IMR-90 (cell line): ENCODE data around the gene TTC24. TPM values are rescaled to one million over a fixed set of nuclear protein-coding genes. Genes with fewer than 3 reads are reported as not detected.
A peak's percentile ranks its signal among the peaks of the same experiment; 100 is the strongest.

ENCODE experiments used
- ATAC-seq: fragments of 200-7000 bp; cut with Tn5 transposase; 2 replicates; pipeline ENCODE4 v1.9.1; 2020; ENCODE audit warnings: low read depth, mild to moderate bottlenecking, moderate library complexity
- BruUV-seq: library from RNA; stranded (reverse); fragments of 400-500 nt; replicated peaks from 2 replicates; lab custom pipeline; 2021; lab: Mats Ljungman, UMichigan
- CTCF ChIA-PET: fragments of 300-600 bp; formaldehyde crosslinking; extraction: SDS; loops from one replicate; lab custom pipeline; 2021; ENCODE audit warnings: antibody characterized with exemption; lab: Yijun Ruan, JAX
- POLR2A ChIA-PET: fragments of 300-600 bp; sonication (Branson Sonifier 250); formaldehyde crosslinking; loops from one replicate; lab custom pipeline; 2022; ENCODE audit warnings: antibody characterized with exemption; ENCODE audit not compliant: unreplicated experiment; lab: Charles Lee
- DNase-seq: peaks from one replicate; pipeline ENCODE4 v3.0.0; 2013
- H2AFZ ChIP-seq: replicated peaks from 2 replicates; pipeline ENCODE3; 2013; ENCODE audit warnings: low read length, mild to moderate bottlenecking; ENCODE audit not compliant: poor library complexity
- H2AK5ac ChIP-seq: 2 replicates; pipeline ENCODE4 v1.6.1; 2013; ENCODE audit warnings: low read depth, low read length, inconsistent platforms
- H2AK9ac ChIP-seq: replicated peaks from 2 replicates; pipeline ENCODE3; 2013; ENCODE audit warnings: mild to moderate bottlenecking, low read depth, low read length, moderate library complexity; ENCODE audit not compliant: poor library complexity
- H2BK120ac ChIP-seq: 2 replicates; pipeline ENCODE4 v1.6.1; 2013; ENCODE audit warnings: low read depth, low read length, inconsistent platforms
- H2BK15ac ChIP-seq: 3 replicates; pipeline ENCODE4 v1.6.1; 2013; ENCODE audit warnings: low read depth, low read length, inconsistent platforms
- H2BK20ac ChIP-seq: 2 replicates; pipeline ENCODE4 v1.6.1; 2013; ENCODE audit warnings: low read depth, mild to moderate bottlenecking, inconsistent platforms, low read length, moderate library complexity
- H2BK5ac ChIP-seq: 2 replicates; pipeline ENCODE4 v1.6.1; 2013; ENCODE audit warnings: mild to moderate bottlenecking, low read depth, low read length, inconsistent platforms; ENCODE audit not compliant: poor library complexity, severe bottlenecking
- H3K14ac ChIP-seq: replicated peaks from 2 replicates; pipeline ENCODE4 v1.6.1; 2013; ENCODE audit warnings: low read depth, low read length, inconsistent platforms
- H3K18ac ChIP-seq: 2 replicates; pipeline ENCODE4 v1.6.1; 2013; ENCODE audit warnings: low read depth, low read length, control low read depth
- H3K23ac ChIP-seq: 2 replicates; pipeline ENCODE4 v1.6.1; 2013; ENCODE audit warnings: low read depth, low read length, inconsistent platforms
- H3K27ac ChIP-seq: 2 replicates; pipeline ENCODE4 v1.5.1; 2013; ENCODE audit warnings: mild to moderate bottlenecking, control low read depth, low read length; ENCODE audit not compliant: insufficient read depth
- H3K27me3 ChIP-seq: 2 replicates; pipeline ENCODE4 v1.6.1; 2013; ENCODE audit warnings: low read length; ENCODE audit not compliant: control insufficient read depth, insufficient read depth
- H3K36me3 ChIP-seq: 2 replicates; pipeline ENCODE4 v1.6.1; 2013; ENCODE audit warnings: low read length, mixed read lengths; ENCODE audit not compliant: control insufficient read depth, insufficient read depth
- H3K4ac ChIP-seq: 2 replicates; pipeline ENCODE4 v1.6.1; 2013; ENCODE audit warnings: low read depth, low read length, inconsistent platforms
- H3K4me1 ChIP-seq: 2 replicates; pipeline ENCODE4 v1.6.1; 2013; ENCODE audit warnings: low read length, mixed read lengths; ENCODE audit not compliant: control insufficient read depth, insufficient read depth
- H3K4me2 ChIP-seq: 2 replicates; pipeline ENCODE4 v1.6.1; 2013; ENCODE audit warnings: low read depth, mild to moderate bottlenecking, control low read depth, low read length, moderate library complexity
- H3K4me3 ChIP-seq: 2 replicates; pipeline ENCODE4 v1.5.1; 2013; ENCODE audit warnings: low read depth, mild to moderate bottlenecking, control low read depth, low read length, moderate library complexity; ENCODE audit not compliant: insufficient read depth
- H3K56ac ChIP-seq: 2 replicates; pipeline ENCODE4 v1.6.1; 2013; ENCODE audit warnings: low read length, inconsistent platforms; ENCODE audit not compliant: insufficient read depth; ENCODE audit errors: extremely low read depth
- H3K79me1 ChIP-seq, 2 experiments: 2 replicates each; pipeline ENCODE4 v1.6.1; 2013; ENCODE audit warnings: low read length in 2 of 2, inconsistent platforms in 1 of 2, low read depth in 1 of 2
- H3K9ac ChIP-seq: 2 replicates; pipeline ENCODE4 v1.6.1; 2013; ENCODE audit warnings: low read depth, low read length, control low read depth
- H3K9me1 ChIP-seq: 2 replicates; pipeline ENCODE4 v1.6.1; 2013; ENCODE audit warnings: low read length, inconsistent platforms; ENCODE audit not compliant: insufficient read depth
- H3K9me3 ChIP-seq: 2 replicates; pipeline ENCODE4 v1.6.1; 2013; ENCODE audit warnings: low read length; ENCODE audit not compliant: control insufficient read depth, insufficient read depth
- H4K20me1 ChIP-seq: 2 replicates; pipeline ENCODE4 v1.6.1; 2013; ENCODE audit warnings: low read length, inconsistent platforms; ENCODE audit not compliant: insufficient read depth
- H4K5ac ChIP-seq: 2 replicates; pipeline ENCODE4 v1.6.1; 2013; ENCODE audit warnings: mild to moderate bottlenecking, low read depth, low read length, control low read depth
- H4K8ac ChIP-seq, 2 experiments: 2 replicates each; pipeline ENCODE4 v1.6.1; 2013; ENCODE audit warnings: low read depth in 2 of 2, low read length in 2 of 2, control low read depth in 1 of 2, inconsistent platforms in 1 of 2
- H4K91ac ChIP-seq: 2 replicates; pipeline ENCODE4 v1.6.1; 2013; ENCODE audit warnings: low read depth, low read length, inconsistent platforms; ENCODE audit not compliant: insufficient read depth
- CEBPB ChIP-seq: IDR thresholded peaks from 2 replicates; pipeline ENCODE4 v1.6.1; 2012; ENCODE audit warnings: low read depth, low read length, improper control_type of control experiment
- CHD1 ChIP-seq: IDR thresholded peaks from 2 replicates; pipeline ENCODE4 v1.6.1; 2012; ENCODE audit warnings: low read depth, low read length, improper control_type of control experiment
- FOS ChIP-seq: fragments of 150-350 bp; IDR thresholded peaks from 2 replicates; pipeline ENCODE4 v1.6.1; 2016; ENCODE audit warnings: low read depth, low read length
- MAFK ChIP-seq: IDR thresholded peaks from 2 replicates; pipeline ENCODE4 v1.6.1; 2012; ENCODE audit warnings: low read depth, low read length, improper control_type of control experiment
- MAZ ChIP-seq: IDR thresholded peaks from 2 replicates; pipeline ENCODE4 v1.6.1; 2012; ENCODE audit warnings: low read depth, mild to moderate bottlenecking, low read length, improper control_type of control experiment, moderate library complexity, borderline replicate concordance
- MXI1 ChIP-seq: IDR thresholded peaks from 2 replicates; pipeline ENCODE4 v1.6.1; 2012; ENCODE audit warnings: low read depth, mild to moderate bottlenecking, low read length, moderate library complexity, borderline replicate concordance
- NFE2L2 ChIP-seq: fragments of 150-350 bp; IDR thresholded peaks from 2 replicates; pipeline ENCODE4 v1.6.1; 2016; ENCODE audit warnings: low read depth, mild to moderate bottlenecking, low read length
- POLR2A ChIP-seq: IDR thresholded peaks from 2 replicates; pipeline ENCODE4 v1.6.1; 2012; ENCODE audit warnings: mild to moderate bottlenecking, low read depth, low read length
- RAD21 ChIP-seq: IDR thresholded peaks from 2 replicates; pipeline ENCODE4 v1.6.1; 2012; ENCODE audit warnings: low read length, improper control_type of control experiment
- RCOR1 ChIP-seq: IDR thresholded peaks from 2 replicates; pipeline ENCODE4 v1.6.1; 2012; ENCODE audit warnings: mild to moderate bottlenecking, low read length, improper control_type of control experiment; ENCODE audit not compliant: insufficient replicate concordance
- RFX5 ChIP-seq: IDR thresholded peaks from 2 replicates; pipeline ENCODE4 v1.8.0; 2012; ENCODE audit warnings: low read depth, mild to moderate bottlenecking, low read length, moderate library complexity
- SMC3 ChIP-seq: fragments of 150-350 bp; IDR thresholded peaks from 2 replicates; pipeline ENCODE4 v1.6.1; 2016; ENCODE audit warnings: low read depth, mild to moderate bottlenecking, antibody characterized with exemption, low read length, moderate library complexity
- WGBS, 2 experiments: methylation state at CpG; one replicate each; pipeline versions ENCODE4 v1.1.5 to v1.1.7; 2013; ENCODE audit warnings: missing lambda C conversion rate in 2 of 2; ENCODE audit not compliant: insufficient read length in 1 of 2; ENCODE audit errors: extremely low coverage in 2 of 2; 5-methylcytosine and 5-hydroxymethylcytosine counted together
- dilution Hi-C: fragments of 300-500 bp; cut with HindIII; formaldehyde crosslinking; loops from one replicate; pipeline ENCODE4 v1.14.3; 2018; ENCODE audit warnings: low sequenced_read_pairs; ENCODE audit not compliant: unreplicated experiment
- in situ Hi-C: fragments of 300-500 bp; cut with MboI; formaldehyde crosslinking; loops from 3 replicates; pipeline ENCODE4 v1.14.3; 2019; ENCODE audit warnings: low sequenced_read_pairs, inconsistent platforms, mixed read lengths
- intact Hi-C: fragments of 100-400 bp; cut with micrococcal nuclease; formaldehyde crosslinking; loops from 2 replicates; pipeline ENCODE4 v1.10.0; 2022
- polyA plus RNA-seq, 3 experiments: library from polyadenylated mRNA; depleted of rRNA; stranded (reverse); fragments of >200 nt; gene quantifications; 2 replicates each; pipeline ENCODE4 v1.2.3, GENCODE V29; 2012; ENCODE audit warnings: low replicate concordance in 1 of 3
- total RNA-seq: library from RNA; depleted of rRNA; stranded (reverse); fragments of >200 nt; gene quantifications from 2 replicates; pipeline ENCODE4 v1.2.3, GENCODE V29; 2012
- TF ChIP-seq, protein P1 (sequence below): fragments of 150-350 bp; IDR thresholded peaks from 2 replicates; pipeline ENCODE4 v1.6.1; 2017; ENCODE audit warnings: mild to moderate bottlenecking, antibody characterized with exemption, low read length, low read depth
- TF ChIP-seq, protein P2 (sequence below): fragments of 150-350 bp; IDR thresholded peaks from 2 replicates; pipeline ENCODE4 v1.6.1; 2016; ENCODE audit warnings: low read depth, mild to moderate bottlenecking, low read length, moderate library complexity, borderline replicate concordance
- TF ChIP-seq, protein P3 (sequence below): conservative IDR thresholded peaks from 2 replicates; pipeline ENCODE4 v1.5.1; 2012; ENCODE audit warnings: mild to moderate bottlenecking, low read depth, low read length, improper control_type of control experiment

TTC24 gene
- total and polyA plus RNA-seq, 2 of the 4 experiments (the other 2 are of a cell fraction), result not detected

DNA sequence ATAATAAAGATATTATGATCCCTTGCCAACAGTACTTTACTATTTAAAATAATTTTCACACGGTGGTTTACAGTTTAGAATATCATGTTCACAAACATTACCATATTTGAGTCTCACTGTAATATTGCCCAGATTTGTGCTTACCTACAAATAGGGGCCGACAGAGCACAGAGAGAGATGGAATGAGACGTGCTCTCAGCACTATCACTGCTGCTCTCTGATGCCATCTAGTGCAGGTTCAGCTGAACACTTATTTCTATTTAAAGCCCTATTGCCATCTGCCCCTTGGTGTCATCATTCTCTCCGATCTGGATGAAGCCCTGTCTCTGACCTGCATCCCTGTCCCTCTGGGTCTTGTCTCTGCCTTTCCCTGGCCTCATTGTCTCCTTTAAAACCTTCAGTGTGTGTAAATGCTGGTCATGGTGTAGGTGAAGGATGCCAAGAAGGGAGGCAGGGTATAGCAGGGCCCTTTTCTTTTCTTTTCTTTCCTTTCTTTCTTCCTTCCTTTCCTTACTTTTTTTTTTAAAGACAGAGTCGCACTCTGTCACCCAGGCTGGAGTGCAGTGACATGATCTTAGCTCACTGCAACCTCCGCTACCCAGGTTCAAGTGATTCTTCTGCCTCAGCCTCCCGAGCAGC is 28.6 kb downstream of the TTC24 start:
- no peaks in the 10 kb centered on the region for H3K9me3 ChIP-seq
- peaks cover 21% of the 10 kb centered on the region for H3K27me3 ChIP-seq
- H4K5ac ChIP-seq, result no peak overlapping the region
- H4K8ac ChIP-seq, result no peak overlapping the region
- no peaks in the 10 kb centered on the region for H3K9me1 ChIP-seq
- H2AK5ac ChIP-seq, result no peak overlapping the region
- H2BK5ac ChIP-seq, result no peak overlapping the region
- no peaks in the 10 kb centered on the region for H3K4me1 ChIP-seq
- dilution Hi-C loops (no loop called here), in situ Hi-C loops (loop anchor here (5.0 kb wide), 1 partner anchor 221 kb away; no protein-coding TSS in a partner anchor), intact Hi-C loops (loop anchor here (1.0 to 2.0 kb wide), 4 partner anchors 24 to 225 kb away; no protein-coding TSS in a partner anchor)
- no peak overlapping the region for H3K4ac ChIP-seq
- no peaks in the 10 kb centered on the region for H3K36me3 ChIP-seq
- H3K9ac ChIP-seq, result no peak overlapping the region
- WGBS, 2 experiments, result no CpG with 5 or more reads among the region's 7 CpGs
- no peak overlapping the region for H2BK120ac ChIP-seq
- peak overlapping the region; percentile 52 for H2AFZ ChIP-seq
- no peak overlapping the region for H3K18ac ChIP-seq
- no peak overlapping the region for H2BK20ac ChIP-seq
- no TSS peak for BruUV-seq
- H4K20me1 ChIP-seq, result no peaks in the 10 kb centered on the region
- H4K91ac ChIP-seq, result no peak overlapping the region
- H3K27ac ChIP-seq, result no peak overlapping the region
- H2AK9ac ChIP-seq, result no peak overlapping the region
- no peak overlapping the region for H3K23ac ChIP-seq
- no peak overlapping the region for H3K4me3 ChIP-seq
- ATAC-seq (peak; percentile 99), DNase-seq (peak; percentile 75)
- no peak overlapping the region for H2BK15ac ChIP-seq
- H3K4me2 ChIP-seq, result no peak overlapping the region
- H3K79me1 ChIP-seq, result no peaks in the 10 kb centered on the region
- H3K14ac ChIP-seq, result no peak overlapping the region
- ChIA-PET POLR2A (no interaction called here), CTCF (interaction anchor here (0.6 to 1.4 kb wide), 7 partner anchors 9 to 223 kb away, joined by 3 to 7 read pairs (median 3); partner anchors contain the start of gene NAXE)
- no peak overlapping the region for H3K56ac ChIP-seq
- TF ChIP-seq FOS (no peak), RCOR1 (no peak), SMC3 (peak; percentile 83), CEBPB (peak; percentile 53), POLR2A (no peak), MAZ (no peak), RFX5 (no peak), MXI1 (no peak), CHD1 (no peak), RAD21 (peak; percentile 82), NFE2L2 (no peak), MAFK (peak; percentile 22; the same call in 1 of the 2 replicates)
- TF ChIP-seq, protein P1, sequence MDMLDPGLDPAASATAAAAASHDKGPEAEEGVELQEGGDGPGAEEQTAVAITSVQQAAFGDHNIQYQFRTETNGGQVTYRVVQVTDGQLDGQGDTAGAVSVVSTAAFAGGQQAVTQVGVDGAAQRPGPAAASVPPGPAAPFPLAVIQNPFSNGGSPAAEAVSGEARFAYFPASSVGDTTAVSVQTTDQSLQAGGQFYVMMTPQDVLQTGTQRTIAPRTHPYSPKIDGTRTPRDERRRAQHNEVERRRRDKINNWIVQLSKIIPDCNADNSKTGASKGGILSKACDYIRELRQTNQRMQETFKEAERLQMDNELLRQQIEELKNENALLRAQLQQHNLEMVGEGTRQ, result no peak
- TF ChIP-seq, protein P2, sequence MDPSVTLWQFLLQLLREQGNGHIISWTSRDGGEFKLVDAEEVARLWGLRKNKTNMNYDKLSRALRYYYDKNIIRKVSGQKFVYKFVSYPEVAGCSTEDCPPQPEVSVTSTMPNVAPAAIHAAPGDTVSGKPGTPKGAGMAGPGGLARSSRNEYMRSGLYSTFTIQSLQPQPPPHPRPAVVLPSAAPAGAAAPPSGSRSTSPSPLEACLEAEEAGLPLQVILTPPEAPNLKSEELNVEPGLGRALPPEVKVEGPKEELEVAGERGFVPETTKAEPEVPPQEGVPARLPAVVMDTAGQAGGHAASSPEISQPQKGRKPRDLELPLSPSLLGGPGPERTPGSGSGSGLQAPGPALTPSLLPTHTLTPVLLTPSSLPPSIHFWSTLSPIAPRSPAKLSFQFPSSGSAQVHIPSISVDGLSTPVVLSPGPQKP, result no peak
- TF ChIP-seq, protein P3, sequence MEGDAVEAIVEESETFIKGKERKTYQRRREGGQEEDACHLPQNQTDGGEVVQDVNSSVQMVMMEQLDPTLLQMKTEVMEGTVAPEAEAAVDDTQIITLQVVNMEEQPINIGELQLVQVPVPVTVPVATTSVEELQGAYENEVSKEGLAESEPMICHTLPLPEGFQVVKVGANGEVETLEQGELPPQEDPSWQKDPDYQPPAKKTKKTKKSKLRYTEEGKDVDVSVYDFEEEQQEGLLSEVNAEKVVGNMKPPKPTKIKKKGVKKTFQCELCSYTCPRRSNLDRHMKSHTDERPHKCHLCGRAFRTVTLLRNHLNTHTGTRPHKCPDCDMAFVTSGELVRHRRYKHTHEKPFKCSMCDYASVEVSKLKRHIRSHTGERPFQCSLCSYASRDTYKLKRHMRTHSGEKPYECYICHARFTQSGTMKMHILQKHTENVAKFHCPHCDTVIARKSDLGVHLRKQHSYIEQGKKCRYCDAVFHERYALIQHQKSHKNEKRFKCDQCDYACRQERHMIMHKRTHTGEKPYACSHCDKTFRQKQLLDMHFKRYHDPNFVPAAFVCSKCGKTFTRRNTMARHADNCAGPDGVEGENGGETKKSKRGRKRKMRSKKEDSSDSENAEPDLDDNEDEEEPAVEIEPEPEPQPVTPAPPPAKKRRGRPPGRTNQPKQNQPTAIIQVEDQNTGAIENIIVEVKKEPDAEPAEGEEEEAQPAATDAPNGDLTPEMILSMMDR, result peak; percentile 86
